ENCODE results near the gene KPTN.

KPTN gene

DNA sequence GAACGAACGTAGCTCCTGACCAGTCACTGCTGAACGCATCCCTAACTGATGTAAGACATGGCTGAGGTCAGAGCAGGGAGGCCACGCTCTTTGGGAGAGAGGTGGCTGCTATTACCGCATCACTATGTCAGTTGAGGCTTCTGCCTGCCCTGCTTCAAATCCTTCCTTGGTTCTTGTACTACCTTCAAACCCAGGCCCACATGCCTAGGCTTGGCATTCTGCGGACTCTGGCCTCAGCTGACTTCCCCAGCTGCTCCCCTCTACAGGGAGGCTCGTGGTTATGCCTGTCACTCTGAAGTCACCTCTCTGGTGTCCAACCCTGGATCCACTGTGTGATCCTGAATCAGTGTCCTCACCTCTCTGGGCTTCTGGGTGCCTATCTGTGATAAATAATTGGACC lies 49.9 kb downstream of the KPTN start:
- DNase-seq (ENCODE audit: low spot score): no peak

DNA sequence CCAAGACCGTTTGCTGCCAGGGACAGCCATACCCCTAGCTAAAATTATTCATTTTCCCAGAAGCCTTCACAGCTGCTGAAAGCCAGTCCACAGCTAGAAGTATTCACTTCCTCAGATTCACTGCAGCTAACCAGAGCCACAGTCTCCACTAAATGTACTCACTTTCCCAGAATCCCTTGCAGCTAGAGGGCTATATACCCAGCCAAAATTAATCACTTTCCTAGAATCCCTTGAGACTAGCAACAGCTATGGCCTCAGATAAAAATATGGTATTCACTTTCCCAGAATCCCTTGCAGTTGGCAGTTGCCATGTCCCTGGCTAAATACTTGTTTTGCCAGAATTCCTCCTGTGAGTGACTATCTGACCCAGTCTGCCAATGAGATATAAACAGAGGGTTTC lies 50.9 kb downstream of the KPTN start:
- no peak for DNase-seq (ENCODE audit: low spot score)

DNA sequence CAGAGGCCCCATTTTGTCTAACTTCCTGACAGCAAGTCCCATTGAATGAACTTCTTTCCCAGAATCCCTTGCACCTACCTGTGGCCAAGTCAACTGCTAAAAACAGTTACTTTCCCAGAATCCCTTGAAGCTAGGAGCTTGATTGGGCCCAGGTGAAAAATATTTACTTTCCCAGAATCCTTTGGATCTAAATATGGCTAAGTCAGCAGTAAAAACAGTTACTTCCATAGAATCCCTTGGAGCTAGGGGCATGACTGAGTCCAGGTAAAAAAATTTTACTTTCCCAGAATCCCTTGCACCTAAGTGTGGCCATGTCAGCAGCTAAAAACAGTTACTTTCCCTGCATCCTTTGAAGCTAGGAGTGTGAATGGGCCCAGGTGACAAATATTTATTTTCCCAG lies 51.5 kb downstream of the KPTN start:
- no peak for DNase-seq (ENCODE audit: low spot score)

DNA sequence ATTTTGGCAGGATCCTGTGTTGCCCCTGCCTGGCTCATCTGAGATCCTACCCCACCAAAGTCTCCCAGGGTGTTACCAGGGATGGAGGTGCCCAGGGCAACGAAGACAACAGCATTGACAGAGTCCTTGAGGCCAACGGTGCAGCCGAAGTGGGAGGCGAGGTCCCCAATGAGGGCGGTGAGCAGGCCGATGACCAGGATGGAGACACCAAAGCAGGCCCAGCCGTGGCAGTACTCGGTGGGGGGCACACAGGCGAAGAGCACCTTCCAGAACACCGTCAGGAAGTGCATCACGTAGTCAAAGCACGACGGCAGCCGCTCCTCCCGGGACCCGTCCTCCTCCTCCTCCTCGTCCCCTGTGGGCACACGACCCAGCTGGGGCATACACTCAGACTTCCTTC lies 51.9 kb downstream of the KPTN start:
- DNase-seq (ENCODE audit: low spot score): no peak

DNA sequence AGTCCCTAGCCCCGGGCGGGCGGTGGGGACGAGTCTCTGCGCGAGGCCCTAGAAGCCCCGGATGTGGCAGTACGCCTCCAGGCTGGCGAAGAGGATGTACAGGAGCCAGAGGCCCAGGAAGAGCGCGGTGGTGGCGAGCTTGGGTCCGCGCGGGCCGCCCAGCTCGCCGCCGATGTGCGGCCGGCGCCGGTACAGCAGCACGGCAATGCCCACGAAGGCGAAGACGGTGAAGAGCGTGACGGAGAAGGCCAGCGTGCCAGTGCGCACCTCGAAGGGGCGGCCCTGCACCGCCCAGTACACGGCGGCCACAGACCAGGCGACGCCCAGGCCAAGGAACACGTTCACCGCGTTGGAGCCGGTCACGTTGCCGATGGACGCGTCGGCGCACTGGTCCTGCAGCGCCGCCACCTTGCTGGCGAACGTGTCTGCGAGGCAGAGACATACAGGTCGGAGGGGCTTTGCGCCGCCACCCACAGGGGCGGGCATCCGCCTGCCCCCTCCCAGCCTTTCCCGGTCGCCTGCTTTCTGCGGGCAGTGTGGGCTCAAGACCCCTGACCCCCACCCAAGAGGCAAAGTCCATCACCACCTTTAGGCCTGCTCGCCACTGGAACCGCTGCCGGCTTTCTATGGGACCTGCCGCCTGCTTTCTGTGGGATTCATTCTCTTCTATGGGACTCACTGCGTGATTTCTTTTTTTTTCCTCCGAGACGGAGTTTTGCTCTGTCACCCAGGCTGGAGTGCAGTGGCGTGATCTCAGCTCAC lies 53.8 kb downstream of the KPTN start:
- no peak for DNase-seq (ENCODE audit: low spot score)

DNA sequence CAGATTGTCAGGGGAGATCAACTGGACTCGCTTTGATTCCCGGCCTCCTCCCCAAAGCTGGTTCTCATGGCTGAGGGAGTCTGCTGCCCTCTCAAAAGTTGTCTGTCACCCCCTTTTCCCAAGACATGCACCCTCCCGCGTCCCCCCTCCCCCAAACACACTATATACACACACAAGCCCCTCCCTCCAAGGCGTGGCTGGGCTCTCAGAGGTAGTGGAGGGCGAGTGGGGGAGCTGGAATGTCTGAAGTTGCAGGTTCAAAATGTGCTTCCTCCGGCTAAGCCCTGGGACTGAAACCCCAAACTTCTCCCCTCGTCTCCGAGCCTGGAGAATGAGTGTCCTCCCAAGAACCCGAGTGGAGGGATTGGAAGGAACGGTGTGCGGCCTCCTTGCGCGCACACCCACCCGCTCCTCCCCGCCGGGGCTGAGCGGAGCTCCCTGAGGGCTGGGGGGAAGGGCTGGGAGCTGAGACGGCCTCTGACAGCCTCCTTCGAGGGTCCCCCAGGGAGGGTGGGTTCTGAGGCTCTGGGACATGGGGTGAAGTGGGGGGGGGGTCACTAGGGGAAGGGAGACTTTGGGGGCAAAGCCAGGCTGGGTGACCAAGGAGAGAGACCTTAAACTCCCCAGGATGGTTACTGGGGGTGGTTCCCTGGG lies 54.8 kb downstream of the KPTN start:
- no peak for DNase-seq (ENCODE audit: low spot score)

DNA sequence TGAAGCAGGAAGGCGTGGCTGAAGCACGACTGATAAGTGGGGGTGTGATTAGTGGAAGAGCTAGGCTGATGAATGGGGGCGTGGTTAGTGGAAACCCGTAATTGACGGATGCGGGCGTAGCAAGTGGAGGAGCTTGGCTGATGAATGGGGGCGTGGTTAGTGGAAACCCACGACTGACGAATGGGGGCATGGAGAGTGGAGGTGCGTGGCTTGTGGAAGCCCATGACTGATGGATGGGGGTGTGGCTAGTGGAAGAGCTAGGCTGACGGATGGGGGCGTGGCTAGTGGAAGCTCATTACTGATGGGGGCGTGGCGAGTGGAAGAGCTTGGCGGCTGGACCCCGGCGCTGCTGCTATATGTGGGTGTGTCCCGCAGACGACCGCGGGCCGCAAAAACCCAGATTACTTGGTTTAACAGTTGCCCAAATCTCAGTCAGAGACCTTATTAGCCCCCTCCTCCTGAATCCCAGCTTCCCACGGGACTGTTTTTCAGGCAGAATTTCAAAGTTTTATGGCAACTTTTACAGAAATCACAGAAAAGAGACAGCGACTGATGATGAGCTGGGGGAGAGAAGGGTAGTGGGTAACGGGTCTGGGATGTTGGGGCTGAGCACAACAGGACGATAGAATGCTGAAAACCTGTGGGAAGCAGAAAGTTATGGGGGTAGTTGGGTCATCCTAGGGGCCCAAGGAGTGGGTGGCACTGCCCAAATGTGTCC lies 55.7 kb downstream of the KPTN start:
- peak; percentile 90 for DNase-seq (ENCODE audit: low spot score)

DNA sequence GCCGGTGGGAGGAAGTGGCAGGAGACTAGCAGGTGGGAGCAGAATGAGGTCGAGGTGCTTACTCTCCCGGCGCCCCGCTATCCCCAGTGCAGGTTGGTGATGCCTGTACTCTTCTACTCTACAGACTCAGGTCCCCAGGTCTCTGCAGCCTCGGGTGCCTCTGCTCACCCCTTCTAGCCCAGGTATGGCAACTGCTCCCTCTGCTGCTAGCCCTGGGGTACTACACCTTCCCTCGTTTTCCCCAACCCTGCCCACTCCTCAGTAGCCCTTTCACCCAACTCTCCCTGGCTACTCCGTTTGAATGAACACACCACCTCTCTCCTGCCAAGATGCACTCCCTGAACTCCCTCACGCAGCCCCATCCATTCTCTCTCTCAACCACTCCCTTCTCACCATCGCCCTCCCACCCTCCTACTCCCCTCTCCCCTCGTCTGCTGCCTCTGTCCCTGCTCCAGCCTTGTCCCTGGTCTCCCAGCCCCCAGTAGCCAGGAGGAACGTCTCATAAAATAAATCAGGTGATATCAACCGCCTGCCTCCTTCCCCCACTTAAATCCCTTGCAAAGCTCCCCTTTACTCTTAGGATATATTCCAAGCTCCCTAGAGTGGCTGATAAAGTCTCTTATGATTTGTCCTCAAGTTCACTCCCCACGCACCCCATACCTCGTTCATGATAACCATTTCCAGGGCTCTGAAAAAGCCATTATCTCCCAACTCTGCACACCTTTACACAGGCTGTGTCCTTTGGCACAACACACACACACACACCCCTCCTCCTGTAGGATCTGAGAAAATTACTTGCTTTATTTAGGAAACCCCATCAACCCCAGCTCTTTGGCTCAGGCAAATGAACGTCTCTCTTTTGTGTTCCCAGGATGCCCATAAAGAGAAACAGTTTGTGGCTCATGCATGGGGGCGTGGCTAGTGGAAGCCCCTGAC lies 56.5 kb downstream of the KPTN start:
- peak; percentile 94 for DNase-seq (ENCODE audit: low spot score)
